ENCODE results near the gene RBM33.

Gene RBM33

GRCh38 chr7:155693826-155694225, 49.4 kb downstream of the RBM33 start:
- DNase-seq, result no peak

- DNase-seq, result no peak
Measured at GRCh38 chr7:155694851-155695250, 50.4 kb downstream of the RBM33 start.

GRCh38 chr7:155696747-155697146, 52.3 kb downstream of the RBM33 start:
- DNase-seq, result no peak

- no peak for DNase-seq
Measured at GRCh38 chr7:155698633-155699032, 54.2 kb downstream of the RBM33 start.

GRCh38 chr7:155699180-155699579, 54.7 kb downstream of the RBM33 start:
- no peak for DNase-seq

- DNase-seq, result no peak
Measured at GRCh38 chr7:155700847-155701246, 56.4 kb downstream of the RBM33 start.

- no peak for DNase-seq
Measured at GRCh38 chr7:155701972-155702544, 57.6 kb downstream of the RBM33 start.

GRCh38 chr7:155702616-155703015, 58.2 kb downstream of the RBM33 start:
- no peak for DNase-seq

- no peak for DNase-seq
Measured at GRCh38 chr7:155705623-155706360, 61.3 kb downstream of the RBM33 start.

GRCh38 chr7:155706376-155706775, 61.9 kb downstream of the RBM33 start:
- no peak for DNase-seq

- no peak for DNase-seq
Measured at GRCh38 chr7:155709453-155709852, 65.0 kb downstream of the RBM33 start.

GRCh38 chr7:155710031-155710430, 65.6 kb downstream of the RBM33 start:
- no peak for DNase-seq

- DNase-seq, result no peak
Measured at GRCh38 chr7:155710530-155710929, 66.1 kb downstream of the RBM33 start.

GRCh38 chr7:155711081-155711480, 66.6 kb downstream of the RBM33 start:
- no peak for DNase-seq

- DNase-seq, result peak in 1 of 2 donors; percentile 12
Measured at GRCh38 chr7:155713384-155713783, 68.9 kb downstream of the RBM33 start.

GRCh38 chr7:155714702-155715101, 70.2 kb downstream of the RBM33 start:
- no peak for DNase-seq

- no peak for DNase-seq
Measured at GRCh38 chr7:155715111-155715805, 70.8 kb downstream of the RBM33 start.

- no peak for DNase-seq
Measured at GRCh38 chr7:155717010-155717744, 72.7 kb downstream of the RBM33 start.

GRCh38 chr7:155721056-155721455, 76.6 kb downstream of the RBM33 start:
- no peak for DNase-seq

GRCh38 chr7:155722118-155722517, 77.7 kb downstream of the RBM33 start:
- DNase-seq, result no peak

GRCh38 chr7:155722936-155723335, 78.5 kb downstream of the RBM33 start:
- DNase-seq, result no peak

- DNase-seq, result no peak
Measured at GRCh38 chr7:155724327-155725005, 80.0 kb downstream of the RBM33 start.

GRCh38 chr7:155725006-155725355, 80.5 kb downstream of the RBM33 start:
- peak in 1 of 2 donors; percentile 15 for DNase-seq
